Measurements from ENCODE around the gene GPR25. TPM values are rescaled to one million over a fixed set of nuclear protein-coding genes. Genes with fewer than 3 reads are reported as not detected.

GPR25 gene
- total and polyA plus RNA-seq, 10 of the 15 experiments (the other 5 are each of a cell fraction or from before 2014, with no cell fraction given) = not detected

DNA sequence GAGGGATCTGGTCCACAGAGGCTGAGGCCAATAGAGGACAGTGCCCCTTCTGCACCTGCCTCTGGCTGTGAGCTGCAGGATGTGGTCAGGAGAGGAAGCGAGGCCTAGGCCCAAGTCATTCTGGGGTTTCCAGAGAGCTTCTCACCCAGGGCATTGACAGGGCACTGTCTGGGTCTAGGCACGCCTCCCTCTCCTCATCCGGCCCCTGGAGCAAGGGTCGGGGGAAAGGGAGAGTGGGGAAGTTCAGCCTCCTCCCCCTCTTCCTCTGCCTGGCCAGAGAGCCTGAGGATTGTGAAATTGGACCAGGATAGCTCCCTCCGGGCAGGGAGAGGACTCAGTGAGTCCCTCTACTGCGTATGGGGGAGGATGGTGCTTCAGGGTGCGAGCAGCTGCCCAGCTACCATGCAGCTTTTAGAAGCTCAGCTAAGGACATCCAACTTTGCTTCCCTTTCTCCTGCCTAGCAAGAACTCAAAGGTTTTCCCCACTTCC, 15.6 kb downstream of the GPR25 start:
- DNase-seq (ENCODE audit: low read depth, low spot score) = peak; percentile 85
- CTCF ChIA-PET = interaction anchor here (0.7 to 10.0 kb wide), 15 partner anchors 9 to 330 kb away, joined by 3 to 131 read pairs (median 11); no protein-coding TSS in a partner anchor
- RAD21 ChIA-PET (ENCODE audit: unreplicated experiment) = interaction anchor here (0.6 to 11.2 kb wide), 26 partner anchors 8 to 518 kb away, joined by 3 to 139 read pairs (median 4); partner anchors contain the start of genes DDX59 and KIF14
- BruUV-seq (replicated peaks) = no TSS peak
- intact Hi-C loops (cut with micrococcal nuclease; ENCODE audit: unreplicated experiment) (loop anchor here (1.0 to 5.0 kb wide), 4 partner anchors 18 to 261 kb away; no protein-coding TSS in a partner anchor), in situ Hi-C loops (cut with MboI) (no loop called here)
- WGBS (ENCODE audit: insufficient coverage, insufficient replicate concordance, low lambda C conversion rate, missing lambda C conversion rate) = 5% methylated on average over 7 of the region's 7 CpGs
- SMC1A ChIA-PET (ENCODE audit: uncharacterized antibody, unreplicated experiment) = interaction anchor here (1.2 to 12.2 kb wide), 19 partner anchors 9 to 266 kb away, joined by 3 to 193 read pairs (median 8); no protein-coding TSS in a partner anchor
- peak overlapping the region; percentile 47; the same call in 1 of the 2 replicates for H3K9ac ChIP-seq (ENCODE audit: control insufficient read depth, insufficient read depth, low read length)
- H3K4me1 ChIP-seq (ENCODE audit: control insufficient read depth, insufficient read depth, low read length) = peaks cover 66% of the 10 kb centered on the region
- peak overlapping the region; percentile 93 for H3K4me2 ChIP-seq (ENCODE audit: control insufficient read depth, insufficient read depth)
- no peaks in the 10 kb centered on the region for H3K27me3 ChIP-seq (replicated peaks in 1 of 2; ENCODE audit: control insufficient read depth in 2 of 2, insufficient read depth in 2 of 2, low read length in 1 of 2)
- peak overlapping the region; percentile 64 for H2AFZ ChIP-seq (ENCODE audit: control insufficient read depth, low read depth, low read length)
- H3K9me3 ChIP-seq (replicated peaks; ENCODE audit: control insufficient read depth, insufficient read depth, low read length) = no peaks in the 10 kb centered on the region
- peak overlapping the region; percentile 51 for H3K27ac ChIP-seq (ENCODE audit: control insufficient read depth, insufficient read depth)
- H3K79me2 ChIP-seq (ENCODE audit: control insufficient read depth, insufficient read depth, low read length) = no peaks in the 10 kb centered on the region; the same call in none of the 2 replicates
- FAIRE-seq = peak; percentile 99
- no peaks in the 10 kb centered on the region for H4K20me1 ChIP-seq (ENCODE audit: control insufficient read depth, insufficient read depth)
- ATAC-seq = peak; percentile 85
- no peaks in the 10 kb centered on the region for H3K36me3 ChIP-seq (ENCODE audit: control insufficient read depth in 2 of 2, insufficient read depth in 2 of 2, low read length in 1 of 2)
- 0 out of 2 replicates have a peak overlapping the region, but pooled peaks have one; percentile 18 for H3K4me3 ChIP-seq
- POLR2A ChIA-PET = interaction anchor here (0.6 to 6.3 kb wide), 14 partner anchors 9 to 515 kb away, joined by 3 to 60 read pairs (median 8); no protein-coding TSS in a partner anchor
- no peak for TF ChIP-seq GABPA (IDR thresholded peaks at IDR 0.05; ENCODE audit: low read depth)
- TF ChIP-seq, protein P1, sequence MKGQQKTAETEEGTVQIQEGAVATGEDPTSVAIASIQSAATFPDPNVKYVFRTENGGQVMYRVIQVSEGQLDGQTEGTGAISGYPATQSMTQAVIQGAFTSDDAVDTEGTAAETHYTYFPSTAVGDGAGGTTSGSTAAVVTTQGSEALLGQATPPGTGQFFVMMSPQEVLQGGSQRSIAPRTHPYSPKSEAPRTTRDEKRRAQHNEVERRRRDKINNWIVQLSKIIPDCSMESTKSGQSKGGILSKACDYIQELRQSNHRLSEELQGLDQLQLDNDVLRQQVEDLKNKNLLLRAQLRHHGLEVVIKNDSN (IDR thresholded peaks at IDR 0.05; ENCODE audit: borderline replicate concordance, extremely low read length, insufficient read depth, low read depth, low read length) = no peak
- TF ChIP-seq BCL11A (IDR thresholded peaks at IDR 0.05; ENCODE audit: low read depth, low read length) = peak; percentile 84; the same call in 1 of the 2 replicates
- TF ChIP-seq RBBP5 (conservative IDR thresholded peaks at IDR 0.05) = no peak
- TF ChIP-seq STAT3 (IDR thresholded peaks at IDR 0.05; ENCODE audit: low read depth, low read length) = no peak
- no peak for TF ChIP-seq RCOR1 (conservative IDR thresholded peaks at IDR 0.05; ENCODE audit: low read depth, low read length)
- no peak for TF ChIP-seq SRF (IDR thresholded peaks at IDR 0.05; ENCODE audit: low read depth in 2 of 2, low read length in 2 of 2)
- TF ChIP-seq, protein P2, sequence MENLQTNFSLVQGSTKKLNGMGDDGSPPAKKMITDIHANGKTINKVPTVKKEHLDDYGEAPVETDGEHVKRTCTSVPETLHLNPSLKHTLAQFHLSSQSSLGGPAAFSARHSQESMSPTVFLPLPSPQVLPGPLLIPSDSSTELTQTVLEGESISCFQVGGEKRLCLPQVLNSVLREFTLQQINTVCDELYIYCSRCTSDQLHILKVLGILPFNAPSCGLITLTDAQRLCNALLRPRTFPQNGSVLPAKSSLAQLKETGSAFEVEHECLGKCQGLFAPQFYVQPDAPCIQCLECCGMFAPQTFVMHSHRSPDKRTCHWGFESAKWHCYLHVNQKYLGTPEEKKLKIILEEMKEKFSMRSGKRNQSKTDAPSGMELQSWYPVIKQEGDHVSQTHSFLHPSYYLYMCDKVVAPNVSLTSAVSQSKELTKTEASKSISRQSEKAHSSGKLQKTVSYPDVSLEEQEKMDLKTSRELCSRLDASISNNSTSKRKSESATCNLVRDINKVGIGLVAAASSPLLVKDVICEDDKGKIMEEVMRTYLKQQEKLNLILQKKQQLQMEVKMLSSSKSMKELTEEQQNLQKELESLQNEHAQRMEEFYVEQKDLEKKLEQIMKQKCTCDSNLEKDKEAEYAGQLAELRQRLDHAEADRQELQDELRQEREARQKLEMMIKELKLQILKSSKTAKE (IDR thresholded peaks at IDR 0.05; ENCODE audit: low read depth, poor library complexity, severe bottlenecking) = peak; percentile 93
- TF ChIP-seq SUPT20H (IDR thresholded peaks at IDR 0.05; ENCODE audit: borderline replicate concordance, control insufficient read depth, low read depth, low read length) = no peak
- TF ChIP-seq, protein P3, sequence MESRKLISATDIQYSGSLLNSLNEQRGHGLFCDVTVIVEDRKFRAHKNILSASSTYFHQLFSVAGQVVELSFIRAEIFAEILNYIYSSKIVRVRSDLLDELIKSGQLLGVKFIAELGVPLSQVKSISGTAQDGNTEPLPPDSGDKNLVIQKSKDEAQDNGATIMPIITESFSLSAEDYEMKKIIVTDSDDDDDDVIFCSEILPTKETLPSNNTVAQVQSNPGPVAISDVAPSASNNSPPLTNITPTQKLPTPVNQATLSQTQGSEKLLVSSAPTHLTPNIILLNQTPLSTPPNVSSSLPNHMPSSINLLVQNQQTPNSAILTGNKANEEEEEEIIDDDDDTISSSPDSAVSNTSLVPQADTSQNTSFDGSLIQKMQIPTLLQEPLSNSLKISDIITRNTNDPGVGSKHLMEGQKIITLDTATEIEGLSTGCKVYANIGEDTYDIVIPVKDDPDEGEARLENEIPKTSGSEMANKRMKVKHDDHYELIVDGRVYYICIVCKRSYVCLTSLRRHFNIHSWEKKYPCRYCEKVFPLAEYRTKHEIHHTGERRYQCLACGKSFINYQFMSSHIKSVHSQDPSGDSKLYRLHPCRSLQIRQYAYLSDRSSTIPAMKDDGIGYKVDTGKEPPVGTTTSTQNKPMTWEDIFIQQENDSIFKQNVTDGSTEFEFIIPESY (IDR thresholded peaks at IDR 0.05) = no peak
- 0 out of 2 replicates have a peak, but pooled peaks have one; percentile 38 for TF ChIP-seq ZSCAN29 (IDR thresholded peaks at IDR 0.05)
- TF ChIP-seq, protein P4, sequence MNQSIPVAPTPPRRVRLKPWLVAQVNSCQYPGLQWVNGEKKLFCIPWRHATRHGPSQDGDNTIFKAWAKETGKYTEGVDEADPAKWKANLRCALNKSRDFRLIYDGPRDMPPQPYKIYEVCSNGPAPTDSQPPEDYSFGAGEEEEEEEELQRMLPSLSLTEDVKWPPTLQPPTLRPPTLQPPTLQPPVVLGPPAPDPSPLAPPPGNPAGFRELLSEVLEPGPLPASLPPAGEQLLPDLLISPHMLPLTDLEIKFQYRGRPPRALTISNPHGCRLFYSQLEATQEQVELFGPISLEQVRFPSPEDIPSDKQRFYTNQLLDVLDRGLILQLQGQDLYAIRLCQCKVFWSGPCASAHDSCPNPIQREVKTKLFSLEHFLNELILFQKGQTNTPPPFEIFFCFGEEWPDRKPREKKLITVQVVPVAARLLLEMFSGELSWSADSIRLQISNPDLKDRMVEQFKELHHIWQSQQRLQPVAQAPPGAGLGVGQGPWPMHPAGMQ (IDR thresholded peaks at IDR 0.05; ENCODE audit: borderline replicate concordance) = no peak
- TF ChIP-seq, protein P5, sequence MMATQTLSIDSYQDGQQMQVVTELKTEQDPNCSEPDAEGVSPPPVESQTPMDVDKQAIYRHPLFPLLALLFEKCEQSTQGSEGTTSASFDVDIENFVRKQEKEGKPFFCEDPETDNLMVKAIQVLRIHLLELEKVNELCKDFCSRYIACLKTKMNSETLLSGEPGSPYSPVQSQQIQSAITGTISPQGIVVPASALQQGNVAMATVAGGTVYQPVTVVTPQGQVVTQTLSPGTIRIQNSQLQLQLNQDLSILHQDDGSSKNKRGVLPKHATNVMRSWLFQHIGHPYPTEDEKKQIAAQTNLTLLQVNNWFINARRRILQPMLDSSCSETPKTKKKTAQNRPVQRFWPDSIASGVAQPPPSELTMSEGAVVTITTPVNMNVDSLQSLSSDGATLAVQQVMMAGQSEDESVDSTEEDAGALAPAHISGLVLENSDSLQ (IDR thresholded peaks at IDR 0.05) = peak; percentile 67; the same call in 1 of the 2 replicates
- peak; percentile 65 for TF ChIP-seq LARP7 (IDR thresholded peaks at IDR 0.05)
- peak; percentile 96 for TF ChIP-seq IKZF2 (IDR thresholded peaks at IDR 0.05)
- no peak for TF ChIP-seq SMAD1 (IDR thresholded peaks at IDR 0.05; ENCODE audit: low read depth, partially characterized antibody)
